IPS-18c (cell line): ENCODE measurements around the gene ARAP1.

Source experiments
- H3K4me3 ChIP-seq: 2 replicates; pipeline ENCODE4 v1.7.0; 2013; ENCODE audit warnings: low read depth, mild to moderate bottlenecking, low read length, moderate library complexity; ENCODE audit not compliant: insufficient read depth
- H3K9me3 ChIP-seq: one replicate; pipeline ENCODE4 v1.6.1; 2013; ENCODE audit warnings: mild to moderate bottlenecking, low read length, moderate library complexity; ENCODE audit not compliant: control insufficient read depth, insufficient read depth

ARAP1 gene

GRCh38 chr11:72751116-72752087 lies 806 bp downstream of the ARAP1 start:
- Histone ChIP-seq H3K9me3 (no peaks in the 10 kb centered on the region), H3K4me3 (peak overlapping the region; percentile 87)

- Histone ChIP-seq H3K4me3 (no peak overlapping the region), H3K9me3 (no peaks in the 10 kb centered on the region)
These were observed 1.6 kb downstream of the ARAP1 start for GRCh38 chr11:72750556-72751115.

- H3K9me3 ChIP-seq = no peaks in the 10 kb centered on the region
- no peak overlapping the region for H3K4me3 ChIP-seq
These were observed 2.1 kb downstream of the ARAP1 start for GRCh38 chr11:72750086-72750485.

GRCh38 chr11:72747289-72747855 lies 4.8 kb downstream of the ARAP1 start:
- Histone ChIP-seq H3K4me3 (no peak overlapping the region), H3K9me3 (no peaks in the 10 kb centered on the region)

GRCh38 chr11:72746821-72747220 lies 5.4 kb downstream of the ARAP1 start:
- no peaks in the 10 kb centered on the region for H3K9me3 ChIP-seq
- no peak overlapping the region for H3K4me3 ChIP-seq

GRCh38 chr11:72745925-72746550 lies 6.2 kb downstream of the ARAP1 start:
- Histone ChIP-seq H3K9me3 (no peaks in the 10 kb centered on the region), H3K4me3 (no peak overlapping the region)

GRCh38 chr11:72745511-72745910 lies 6.7 kb downstream of the ARAP1 start:
- no peak overlapping the region for H3K4me3 ChIP-seq
- H3K9me3 ChIP-seq = no peaks in the 10 kb centered on the region

GRCh38 chr11:72744474-72744873 lies 7.7 kb downstream of the ARAP1 start:
- H3K9me3 ChIP-seq = no peaks in the 10 kb centered on the region
- no peak overlapping the region for H3K4me3 ChIP-seq

GRCh38 chr11:72743321-72744221 lies 8.6 kb downstream of the ARAP1 start:
- Histone ChIP-seq H3K4me3 (no peak overlapping the region), H3K9me3 (no peaks in the 10 kb centered on the region)

- no peaks in the 10 kb centered on the region for H3K9me3 ChIP-seq
- H3K4me3 ChIP-seq = no peak overlapping the region
These were observed 9.5 kb downstream of the ARAP1 start for GRCh38 chr11:72742513-72743320.

GRCh38 chr11:72741849-72742512 lies 10.2 kb downstream of the ARAP1 start:
- no peak overlapping the region for H3K4me3 ChIP-seq
- no peaks in the 10 kb centered on the region for H3K9me3 ChIP-seq

GRCh38 chr11:72741429-72741833 lies 10.8 kb downstream of the ARAP1 start:
- Histone ChIP-seq H3K9me3 (no peaks in the 10 kb centered on the region), H3K4me3 (no peak overlapping the region)

GRCh38 chr11:72740562-72741428 lies 11.4 kb downstream of the ARAP1 start:
- H3K4me3 ChIP-seq = no peak overlapping the region

GRCh38 chr11:72740060-72740424 lies 12.2 kb downstream of the ARAP1 start:
- Histone ChIP-seq H3K9me3 (no peaks in the 10 kb centered on the region), H3K4me3 (no peak overlapping the region)

More at GRCh38 chr11:72740562-72741428, 11.4 kb downstream of the ARAP1 start:
- H3K9me3 ChIP-seq = no peaks in the 10 kb centered on the region
